GM12872 (cell line): ENCODE measurements around the gene EDN2.

Experiments
- CTCF ChIP-seq: IDR thresholded peaks from 3 replicates; pipeline ENCODE4 v1.5.1; 2011; ENCODE audit warnings: low read depth, mild to moderate bottlenecking, low read length, moderate library complexity; ENCODE audit not compliant: insufficient read depth

Gene EDN2

GRCh38 chr1:41455479-41456332 is 28.8 kb downstream of the EDN2 start:
- no peak for TF ChIP-seq CTCF

- no peak for TF ChIP-seq CTCF
These were observed 30.1 kb downstream of the EDN2 start for GRCh38 chr1:41454406-41454805.

- TF ChIP-seq CTCF: no peak
These were observed 31.7 kb downstream of the EDN2 start for GRCh38 chr1:41452704-41453290.

GRCh38 chr1:41450747-41451285 is 33.7 kb downstream of the EDN2 start:
- no peak for TF ChIP-seq CTCF

- TF ChIP-seq CTCF: no peak
These were observed 35.1 kb downstream of the EDN2 start for GRCh38 chr1:41449326-41449921.

- TF ChIP-seq CTCF: no peak
These were observed 35.7 kb downstream of the EDN2 start for GRCh38 chr1:41448821-41449220.
